PC-9 (cell line): Measurements from ENCODE around the gene THEMIS. TPM values are rescaled to one million over a fixed set of nuclear protein-coding genes. Genes with fewer than 3 reads are reported as not detected.
A peak's percentile ranks its signal among the peaks of the same experiment; 100 is the strongest.

Experiments used
- BruUV-seq: library from RNA; stranded (reverse); fragments of 400-500 nt; replicated peaks from 2 replicates; lab custom pipeline; 2021; lab: Mats Ljungman, UMichigan
- CTCF ChIA-PET: fragments of 300-600 bp; sonication (Branson Sonifier 250); formaldehyde crosslinking; loops from one replicate; lab custom pipeline; 2022; ENCODE audit warnings: antibody characterized with exemption; lab: Charles Lee
- POLR2A ChIA-PET: fragments of 300-600 bp; sonication (Branson Sonifier 250); formaldehyde crosslinking; loops from one replicate; lab custom pipeline; 2022; ENCODE audit warnings: antibody characterized with exemption; ENCODE audit not compliant: unreplicated experiment; lab: Charles Lee
- DNase-seq, 2 experiments: peaks; one replicate each; pipeline versions ENCODE4 v3.0.0 to v3.0.0-alpha.2; 2015 to 2022; ENCODE audit warnings: mixed read lengths in 1 of 2
- H2AFZ ChIP-seq: fragments of 200-600 bp; sonication (generic); 2 replicates; pipeline ENCODE4 v1.8.1; 2017; ENCODE audit warnings: antibody characterized with exemption
- H3F3A ChIP-seq: fragments of 200-600 bp; sonication (generic); 2 replicates; pipeline ENCODE4 v1.8.1; 2017; ENCODE audit warnings: antibody characterized with exemption, mild to moderate bottlenecking, low read depth; ENCODE audit not compliant: insufficient read depth
- H3K27ac ChIP-seq: fragments of 200-600 bp; sonication (generic); 2 replicates; pipeline ENCODE4 v1.6.1; 2016; ENCODE audit warnings: mixed run types
- H3K27me3 ChIP-seq: fragments of 200-600 bp; sonication (generic); 2 replicates; pipeline ENCODE4 v1.6.1; 2016; ENCODE audit warnings: low read depth, mixed run types; ENCODE audit not compliant: insufficient read depth
- H3K36me3 ChIP-seq: fragments of 200-600 bp; sonication (generic); 2 replicates; pipeline ENCODE4 v1.6.1; 2016; ENCODE audit warnings: low read depth, mixed run types
- H3K4me1 ChIP-seq: fragments of 200-600 bp; sonication (generic); replicated peaks from 2 replicates; pipeline ENCODE4 v1.6.1; 2016; ENCODE audit warnings: mixed run types; ENCODE audit not compliant: insufficient read depth
- H3K4me2 ChIP-seq: fragments of 200-600 bp; sonication (generic); 2 replicates; pipeline ENCODE4 v1.6.1; 2017; ENCODE audit warnings: mixed run types
- H3K4me3 ChIP-seq: fragments of 200-600 bp; sonication (generic); 2 replicates; pipeline ENCODE4 v1.6.1; 2016; ENCODE audit warnings: mixed run types
- H3K79me2 ChIP-seq: fragments of 200-600 bp; sonication (generic); 2 replicates; pipeline ENCODE4 v1.6.1; 2017; ENCODE audit warnings: low read depth, mixed run types
- H3K9me2 ChIP-seq: fragments of 200-600 bp; sonication (generic); 2 replicates; pipeline ENCODE4 v1.8.1; 2017; ENCODE audit warnings: mild to moderate bottlenecking; ENCODE audit not compliant: insufficient read depth
- H3K9me3 ChIP-seq: fragments of 200-600 bp; sonication (generic); 2 replicates; pipeline ENCODE4 v1.8.1; 2016; ENCODE audit warnings: low read depth; ENCODE audit not compliant: insufficient read depth
- H4K20me1 ChIP-seq: fragments of 200-600 bp; sonication (generic); 2 replicates; pipeline ENCODE4 v1.8.1; 2017; ENCODE audit not compliant: insufficient read depth
- EZH2 ChIP-seq: fragments of 200-600 bp; sonication (generic); IDR thresholded peaks from 2 replicates; pipeline ENCODE4 v1.8.0; 2017; ENCODE audit warnings: antibody characterized with exemption, low read depth
- intact Hi-C: fragments of 100-400 bp; cut with micrococcal nuclease; formaldehyde crosslinking; loops from one replicate; pipeline ENCODE4 v1.10.0; 2022; ENCODE audit not compliant: unreplicated experiment
- total RNA-seq: library from RNA; stranded (reverse); gene quantifications from 2 replicates; pipeline ENCODE4 v1.2.3, GENCODE V29; 2021
- TF ChIP-seq, protein P1 (sequence below): fragments of 200-600 bp; sonication (generic); conservative IDR thresholded peaks from 2 replicates; pipeline ENCODE4 v1.6.1; 2017; ENCODE audit warnings: mixed run types, antibody characterized with exemption, mild to moderate bottlenecking, moderate library complexity

Gene THEMIS
- total RNA-seq, 1 experiment from 2014 or later = not detected

DNA sequence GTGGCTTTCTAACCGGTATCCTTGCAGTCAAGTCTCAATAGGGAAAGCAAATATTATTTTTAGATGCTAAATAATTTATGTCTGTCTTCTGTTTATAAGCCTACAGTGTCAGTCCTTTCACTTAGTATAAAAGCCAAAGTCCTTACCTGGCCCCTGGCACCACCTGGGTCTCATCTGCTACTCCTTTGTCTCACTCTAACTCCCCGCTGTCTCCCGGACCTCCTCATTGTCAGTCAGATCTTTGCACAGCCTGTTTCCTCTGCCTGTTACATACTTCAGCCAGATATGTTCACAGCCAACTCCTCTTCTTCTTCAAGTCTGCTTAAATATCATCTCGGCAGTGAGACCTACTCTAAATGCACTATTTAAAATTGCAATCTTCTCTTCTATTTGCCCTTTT, 84.2 kb downstream of the THEMIS start:
- no TSS peak for BruUV-seq
- H3K27ac ChIP-seq = no peak overlapping the region
- ChIA-PET CTCF (no interaction called here), POLR2A (no interaction called here)
- no peaks in the 10 kb centered on the region for H4K20me1 ChIP-seq
- peaks cover 3% of the 10 kb centered on the region; the same call in 1 of the 2 replicates for H3K9me2 ChIP-seq
- H2AFZ ChIP-seq = no peak overlapping the region
- no peaks in the 10 kb centered on the region for H3K36me3 ChIP-seq
- intact Hi-C loops = no loop called here
- TF ChIP-seq EZH2 = no peak
- TF ChIP-seq, protein P1, sequence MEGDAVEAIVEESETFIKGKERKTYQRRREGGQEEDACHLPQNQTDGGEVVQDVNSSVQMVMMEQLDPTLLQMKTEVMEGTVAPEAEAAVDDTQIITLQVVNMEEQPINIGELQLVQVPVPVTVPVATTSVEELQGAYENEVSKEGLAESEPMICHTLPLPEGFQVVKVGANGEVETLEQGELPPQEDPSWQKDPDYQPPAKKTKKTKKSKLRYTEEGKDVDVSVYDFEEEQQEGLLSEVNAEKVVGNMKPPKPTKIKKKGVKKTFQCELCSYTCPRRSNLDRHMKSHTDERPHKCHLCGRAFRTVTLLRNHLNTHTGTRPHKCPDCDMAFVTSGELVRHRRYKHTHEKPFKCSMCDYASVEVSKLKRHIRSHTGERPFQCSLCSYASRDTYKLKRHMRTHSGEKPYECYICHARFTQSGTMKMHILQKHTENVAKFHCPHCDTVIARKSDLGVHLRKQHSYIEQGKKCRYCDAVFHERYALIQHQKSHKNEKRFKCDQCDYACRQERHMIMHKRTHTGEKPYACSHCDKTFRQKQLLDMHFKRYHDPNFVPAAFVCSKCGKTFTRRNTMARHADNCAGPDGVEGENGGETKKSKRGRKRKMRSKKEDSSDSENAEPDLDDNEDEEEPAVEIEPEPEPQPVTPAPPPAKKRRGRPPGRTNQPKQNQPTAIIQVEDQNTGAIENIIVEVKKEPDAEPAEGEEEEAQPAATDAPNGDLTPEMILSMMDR = no peak
- DNase-seq = no peak
- H3K9me3 ChIP-seq = no peaks in the 10 kb centered on the region
- H3F3A ChIP-seq = no peaks in the 10 kb centered on the region
- no peaks in the 10 kb centered on the region for H3K4me1 ChIP-seq
- H3K27me3 ChIP-seq = no peaks in the 10 kb centered on the region
- H3K79me2 ChIP-seq = no peaks in the 10 kb centered on the region
- H3K4me3 ChIP-seq = no peak overlapping the region
- no peak overlapping the region for H3K4me2 ChIP-seq

DNA sequence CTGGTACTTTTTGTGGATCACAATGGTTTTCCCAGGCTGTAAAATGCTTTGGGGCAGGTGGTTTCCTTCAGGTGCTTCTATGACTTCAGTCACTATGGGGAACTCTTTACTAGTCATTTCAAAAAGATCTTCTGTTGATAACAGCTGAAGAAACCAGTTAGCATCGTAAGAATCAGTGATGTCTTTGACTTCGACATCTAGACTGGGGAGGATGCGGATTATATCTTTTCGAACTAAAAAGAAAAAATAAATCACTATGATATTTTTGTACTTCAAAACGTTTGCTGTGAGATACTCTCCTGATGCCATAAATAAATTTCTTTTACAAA, 87.2 kb downstream of the THEMIS start:
- no TSS peak for BruUV-seq
- H3F3A ChIP-seq = no peaks in the 10 kb centered on the region
- POLR2A ChIA-PET = no interaction called here
- H3K4me3 ChIP-seq = no peak overlapping the region
- no peaks in the 10 kb centered on the region for H3K36me3 ChIP-seq
- CTCF ChIA-PET = no interaction called here
- H3K9me3 ChIP-seq = no peaks in the 10 kb centered on the region
- H2AFZ ChIP-seq = peak overlapping the region; percentile 59; the same call in 1 of the 2 replicates
- H3K79me2 ChIP-seq = no peaks in the 10 kb centered on the region
- TF ChIP-seq EZH2 = no peak
- TF ChIP-seq, protein P1 = no peak
- intact Hi-C loops = no loop called here
- H3K27me3 ChIP-seq = no peaks in the 10 kb centered on the region
- no peak for DNase-seq
- no peaks in the 10 kb centered on the region for H3K9me2 ChIP-seq
- H4K20me1 ChIP-seq = no peaks in the 10 kb centered on the region
- no peak overlapping the region for H3K27ac ChIP-seq
- no peak overlapping the region for H3K4me2 ChIP-seq
- no peaks in the 10 kb centered on the region for H3K4me1 ChIP-seq

- Histone ChIP-seq H3K9me2 (no peaks in the 10 kb centered on the region), H3K4me1 (no peaks in the 10 kb centered on the region), H3K27me3 (no peaks in the 10 kb centered on the region), H3F3A (no peaks in the 10 kb centered on the region), H3K4me3 (no peak overlapping the region), H2AFZ (peak overlapping the region; percentile 59; the same call in 1 of the 2 replicates), H3K27ac (no peak overlapping the region), H3K36me3 (no peaks in the 10 kb centered on the region), H3K79me2 (no peaks in the 10 kb centered on the region), H4K20me1 (no peaks in the 10 kb centered on the region), H3K4me2 (no peak overlapping the region), H3K9me3 (no peaks in the 10 kb centered on the region)
- BruUV-seq = no TSS peak
- TF ChIP-seq EZH2 = no peak
- TF ChIP-seq, protein P1 = no peak
- no peak for DNase-seq
- ChIA-PET POLR2A (no interaction called here), CTCF (no interaction called here)
- intact Hi-C loops = no loop called here
Measured at GRCh38 chr6:127812985-127813698, 87.7 kb downstream of the THEMIS start.
